ENCODE data around the gene CREB3L1.

The CREB3L1 gene

DNA sequence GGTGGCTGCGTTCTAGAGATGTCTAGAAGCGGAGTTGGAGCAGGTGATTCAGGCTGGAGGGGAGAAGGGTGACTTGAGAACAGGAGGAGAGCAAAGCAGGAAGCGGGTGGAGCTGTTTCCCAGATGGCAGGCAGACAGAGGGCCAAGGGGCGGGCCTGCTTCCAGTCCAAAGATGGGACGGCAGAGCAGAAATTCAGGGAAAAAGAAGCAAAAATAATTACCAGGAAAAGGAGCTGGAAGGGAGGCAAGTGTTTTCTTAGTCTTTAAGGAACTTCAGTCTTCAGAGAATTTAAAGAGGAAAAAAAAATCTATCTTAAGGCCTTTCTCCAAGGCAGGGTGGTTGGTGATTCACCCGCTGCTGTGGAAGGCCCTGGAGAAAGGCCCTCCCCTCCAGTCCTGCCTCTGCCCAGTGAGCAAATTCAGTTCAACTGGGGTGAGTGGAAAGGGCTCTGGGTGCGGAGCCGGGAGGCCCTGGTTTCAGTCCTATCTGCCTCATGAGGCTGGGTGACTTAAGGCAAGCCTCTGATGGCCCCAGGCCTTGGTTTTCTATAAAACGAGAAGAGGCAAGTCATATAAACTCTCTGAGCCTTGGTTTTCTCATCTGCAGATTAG is 4.5 kb upstream of the CREB3L1 start:
- no peak for DNase-seq (ENCODE audit: low read depth)

DNA sequence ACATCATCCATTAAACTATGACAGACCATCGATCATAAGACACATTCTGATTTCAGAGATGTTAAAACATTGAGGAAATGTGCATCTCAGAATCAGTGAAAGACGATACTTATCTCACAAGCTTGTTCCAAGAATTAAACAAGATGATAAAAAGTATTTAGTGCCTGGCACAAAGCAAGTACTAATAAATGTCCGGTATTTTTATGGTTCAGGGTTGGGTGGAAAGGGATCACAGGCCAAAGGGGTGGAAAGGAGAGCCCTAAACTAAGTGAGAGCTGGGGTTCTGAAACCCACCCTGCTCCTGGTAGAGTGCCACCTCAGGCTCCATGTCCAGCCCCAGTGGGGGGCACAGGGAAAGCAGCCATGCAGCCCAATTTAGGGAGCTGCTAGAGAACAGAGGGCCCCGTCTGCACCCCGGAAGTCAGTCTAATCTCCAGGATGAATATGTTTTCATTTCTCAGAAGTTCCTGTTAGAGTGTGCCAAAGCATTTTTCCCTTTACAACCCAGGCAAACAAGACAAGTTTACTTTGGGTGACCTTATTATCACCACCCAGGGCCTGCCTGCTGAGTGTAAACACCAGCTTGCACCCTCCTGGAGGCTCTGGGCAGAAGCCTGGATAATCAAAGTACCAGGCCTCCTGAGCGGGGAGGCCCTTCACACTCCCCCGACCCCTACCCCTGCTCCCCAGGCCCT is 3.8 kb upstream of the CREB3L1 start:
- DNase-seq (ENCODE audit: low read depth) = no peak

DNA sequence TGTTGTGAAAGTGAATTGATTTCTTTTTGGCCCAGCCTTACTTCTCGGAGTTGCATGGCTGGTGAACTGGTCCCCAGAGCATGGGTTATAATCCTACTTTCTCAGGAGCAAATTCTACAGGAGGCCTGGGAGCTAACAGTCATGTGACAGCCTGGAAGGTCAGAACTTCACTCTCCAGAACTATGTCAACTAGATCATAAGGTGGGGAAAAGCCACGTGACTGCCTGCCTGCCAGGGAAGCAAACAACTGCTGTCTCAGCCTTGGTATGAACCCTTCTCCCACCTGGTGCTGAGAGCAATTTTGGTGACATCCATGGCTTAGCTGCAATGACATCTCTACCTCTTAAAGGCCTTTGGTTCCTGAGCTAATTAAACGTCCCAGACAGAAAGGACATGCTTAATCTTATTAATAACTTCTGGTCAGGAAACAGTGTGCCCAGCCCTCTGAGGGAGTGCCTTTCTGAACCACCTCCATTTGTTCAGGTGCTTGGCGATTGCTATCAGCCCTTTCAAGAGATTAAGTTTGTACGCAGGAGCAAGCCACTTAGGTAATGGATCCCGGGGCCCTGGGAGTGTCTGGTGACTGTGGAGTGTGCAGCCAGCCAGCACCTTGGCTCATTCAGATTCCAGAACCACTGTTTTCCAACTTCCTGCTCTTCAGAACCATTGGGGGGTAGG is 1.4 kb upstream of the CREB3L1 start:
- DNase-seq (ENCODE audit: low read depth) = no peak

DNA sequence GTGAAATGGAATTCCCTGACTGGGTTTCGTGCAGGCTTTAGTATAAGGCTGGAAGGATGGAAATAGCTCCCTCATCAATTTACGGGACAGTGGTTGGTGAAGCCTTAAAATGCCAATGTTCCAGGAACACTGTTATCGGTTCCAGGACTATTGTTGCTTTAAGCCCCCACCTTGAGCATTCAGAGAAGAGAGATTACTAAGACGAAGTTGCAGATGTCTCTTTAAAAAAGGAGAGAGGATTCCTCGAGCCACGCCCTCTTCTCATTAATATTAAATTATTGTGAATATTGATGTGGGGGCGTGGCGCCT is 195 bp upstream of the CREB3L1 start:
- no peak for DNase-seq (ENCODE audit: low read depth)

DNA sequence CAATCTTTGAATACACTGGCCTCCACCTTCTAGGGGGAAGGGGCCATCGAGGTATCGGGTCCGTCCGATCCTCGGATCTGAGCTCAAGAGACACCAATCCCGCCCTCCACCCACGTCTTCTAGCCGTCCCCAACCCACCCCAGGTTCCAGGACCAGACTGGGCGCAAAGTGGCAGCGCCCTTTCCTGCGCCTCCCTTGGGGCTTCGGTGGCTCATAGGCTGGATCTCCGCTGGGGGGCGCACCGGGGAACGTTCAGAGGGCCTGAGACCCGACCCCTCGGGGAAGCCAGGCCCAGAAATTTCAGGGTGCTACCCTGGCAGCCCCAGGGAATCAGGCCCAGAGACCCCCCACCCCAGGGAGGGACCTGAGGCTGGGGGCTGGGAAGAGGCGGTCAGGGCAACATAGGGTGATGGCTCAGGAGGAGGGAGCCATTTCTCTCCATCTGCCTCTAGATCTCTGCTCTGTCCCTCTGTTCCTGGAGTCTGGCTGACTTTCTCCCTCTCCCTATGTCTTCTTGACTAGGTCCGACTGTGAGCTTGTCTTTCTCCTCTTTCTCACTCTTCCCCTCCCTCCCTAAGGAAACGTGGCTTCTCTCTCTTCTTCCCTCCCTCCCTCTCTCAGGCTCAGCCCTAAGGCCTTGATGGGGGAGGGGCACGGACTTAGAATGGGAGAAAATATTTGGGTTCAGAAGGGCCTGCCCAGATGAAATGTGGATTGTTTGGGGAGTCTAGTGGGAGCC is 1.1 kb downstream of the CREB3L1 start:
- no peak for DNase-seq (ENCODE audit: low read depth)

DNA sequence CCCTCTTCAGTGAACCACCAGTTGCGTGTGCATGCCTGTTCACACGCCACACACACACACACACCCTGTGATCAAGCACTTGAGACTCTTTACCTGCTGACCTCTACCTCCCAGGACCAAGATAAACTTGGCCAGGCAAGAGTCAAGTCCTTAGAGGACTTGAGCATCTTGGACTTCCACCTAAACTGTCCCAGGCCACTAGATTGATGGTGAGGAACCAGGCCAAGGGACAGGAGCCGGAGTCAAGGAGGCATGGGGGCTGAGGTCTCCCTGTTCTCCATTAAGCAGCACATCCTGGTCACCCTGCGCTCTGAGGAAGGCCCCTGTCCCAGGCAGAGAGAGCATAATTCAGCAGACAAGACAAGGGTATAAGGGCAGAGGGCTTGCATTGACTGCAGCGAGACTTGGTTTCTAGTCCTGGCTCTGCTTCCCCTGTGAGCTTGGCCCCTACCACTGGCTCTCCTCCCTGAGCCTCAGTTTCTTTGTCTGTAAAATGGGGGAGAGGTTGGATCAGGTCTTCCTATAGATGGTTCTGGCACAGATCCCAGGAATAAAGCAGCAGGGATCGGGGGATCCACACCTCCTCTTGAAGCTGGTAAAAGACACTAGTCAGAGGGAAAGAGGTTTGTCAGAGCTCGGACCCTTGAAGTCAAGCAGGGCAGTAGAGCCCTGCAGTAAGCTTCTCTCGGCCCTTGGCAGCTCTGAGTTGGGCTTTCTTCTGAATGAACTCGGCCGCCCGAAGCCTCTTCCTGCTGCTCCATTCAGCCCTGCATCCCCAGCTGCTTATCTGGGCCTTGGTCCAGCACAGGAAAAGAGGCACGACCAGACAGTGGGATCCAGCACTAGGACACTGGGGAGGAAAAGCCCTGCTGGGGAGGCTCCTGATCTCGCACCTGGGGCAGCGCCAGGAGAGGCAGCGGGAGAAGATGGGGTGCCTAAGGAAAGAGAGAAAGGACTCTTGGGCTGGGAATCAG is 2.0 kb downstream of the CREB3L1 start:
- no peak for DNase-seq (ENCODE audit: low read depth)

DNA sequence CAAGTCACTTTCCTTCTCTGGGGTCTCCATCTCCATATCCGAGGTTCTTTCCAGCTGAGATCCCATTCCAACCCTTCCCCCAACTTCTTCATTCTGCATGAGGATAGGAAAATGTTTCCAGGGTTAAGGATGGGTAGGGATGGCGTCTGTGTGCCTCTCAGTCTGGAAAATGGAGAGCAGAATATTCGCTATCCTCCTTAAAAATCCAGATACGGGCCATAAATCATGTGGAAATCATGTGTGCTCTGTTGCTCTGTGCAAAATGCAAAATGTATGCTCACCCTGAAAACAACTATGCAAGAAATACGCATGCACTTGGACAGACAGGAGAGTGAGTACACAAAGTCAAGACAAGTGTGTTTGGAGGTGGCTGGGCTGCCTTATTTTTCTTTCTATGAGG is 3.2 kb downstream of the CREB3L1 start:
- no peak for DNase-seq (ENCODE audit: low read depth)

DNA sequence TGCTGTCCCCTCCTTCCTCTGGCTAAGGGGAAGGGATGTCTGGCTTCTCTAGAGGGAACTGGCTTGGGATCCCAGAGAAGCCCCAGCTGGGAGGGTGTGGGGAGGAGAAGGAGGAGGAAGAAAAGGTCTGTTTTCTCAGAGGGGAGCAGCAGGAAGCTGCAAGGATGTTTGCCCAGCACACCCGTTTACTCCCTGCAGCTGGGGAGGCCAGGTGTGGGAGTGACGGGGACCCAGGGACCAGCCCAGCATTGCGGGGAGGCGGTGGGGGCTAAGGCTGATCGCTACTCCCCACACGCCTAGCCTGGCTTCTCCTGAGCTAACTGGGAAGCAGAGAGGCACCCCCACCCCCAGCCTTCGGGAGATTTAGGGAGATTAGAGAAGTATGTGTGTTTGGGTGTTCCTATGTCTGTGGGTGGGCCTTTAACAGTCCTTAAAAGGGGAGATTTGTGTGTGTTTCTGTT is 3.9 kb downstream of the CREB3L1 start:
- no peak for DNase-seq (ENCODE audit: low read depth)

DNA sequence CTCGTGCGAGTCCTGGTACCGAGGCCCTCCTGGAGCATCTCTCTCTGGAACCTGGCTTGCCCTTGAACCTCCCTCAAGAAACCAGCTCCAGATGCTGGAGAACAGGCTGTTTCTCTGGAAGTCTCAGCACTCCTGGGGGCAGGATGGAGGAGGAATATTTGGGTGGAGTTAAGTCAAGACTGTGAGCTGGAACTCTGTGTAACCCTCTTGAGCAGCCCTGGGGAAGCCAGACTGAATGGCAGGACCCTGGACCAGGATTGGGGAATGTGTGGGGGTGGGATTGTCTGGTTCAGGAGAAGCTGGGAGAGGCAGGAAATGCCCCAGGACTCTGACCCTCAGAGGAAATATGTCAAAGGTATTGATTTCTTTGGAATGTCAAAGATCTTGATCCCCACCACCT is 7.7 kb downstream of the CREB3L1 start:
- no peak for DNase-seq (ENCODE audit: low read depth)

DNA sequence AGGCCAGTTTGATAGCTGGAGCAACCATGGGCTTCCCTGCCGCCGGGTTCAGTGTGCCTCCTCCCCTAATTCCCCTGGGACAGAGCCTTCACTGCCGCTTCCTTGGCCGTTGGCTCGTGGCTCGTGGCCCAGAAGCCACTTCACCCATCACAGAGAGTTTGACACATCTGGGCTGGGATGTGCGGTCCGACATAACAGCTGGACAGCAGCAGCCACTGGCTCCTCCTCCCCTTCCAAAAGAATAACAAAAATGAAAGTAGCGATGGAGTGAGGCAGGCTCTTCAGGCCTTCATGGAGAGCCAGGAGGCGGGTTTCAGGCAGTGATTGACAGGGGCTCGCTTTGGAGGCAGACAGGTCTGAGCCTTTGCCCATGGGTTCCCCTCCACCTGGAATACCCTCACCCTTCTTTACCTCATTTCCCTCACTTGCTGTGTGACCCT is 8.2 kb downstream of the CREB3L1 start:
- no peak for DNase-seq (ENCODE audit: low read depth)

DNA sequence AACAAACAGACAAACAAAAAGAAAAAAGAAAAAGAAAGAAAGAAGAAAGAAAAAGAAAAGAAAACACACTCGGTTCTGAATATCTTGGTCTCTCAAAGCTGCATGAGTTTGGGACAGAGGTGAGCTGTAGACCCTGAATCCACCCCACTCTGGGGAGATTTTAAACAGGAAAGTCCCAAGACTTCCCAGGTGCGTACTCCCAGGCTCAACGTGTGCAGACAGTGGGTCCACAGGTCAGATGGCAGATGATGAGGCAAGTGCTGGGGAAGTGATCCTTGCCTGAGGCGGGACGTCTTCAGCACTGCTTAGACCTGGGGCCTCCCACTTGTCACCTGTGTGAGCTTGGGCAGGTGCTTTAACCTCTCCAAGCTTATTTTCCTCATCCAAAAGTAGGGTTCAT is 9.3 kb downstream of the CREB3L1 start:
- no peak for DNase-seq (ENCODE audit: low read depth)

DNA sequence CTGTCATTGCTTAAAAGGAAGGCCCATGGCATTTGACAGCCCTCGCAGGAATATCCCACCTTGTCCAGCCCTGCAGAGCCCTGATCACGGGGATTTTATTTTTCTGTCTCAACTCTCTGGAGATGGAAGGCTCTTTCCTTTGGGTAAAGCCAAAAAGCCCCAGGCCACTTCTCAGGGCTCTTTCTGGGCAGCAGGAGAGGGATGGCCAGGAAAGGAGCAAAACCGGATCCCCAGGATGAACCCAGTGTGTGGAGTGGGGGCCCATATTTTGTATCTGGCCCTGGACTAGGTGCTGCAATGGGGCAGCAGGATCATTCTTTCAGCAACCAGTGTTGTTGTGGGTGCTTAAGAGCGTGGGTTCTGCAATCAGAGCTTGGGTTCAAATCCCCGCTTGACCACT is 11.0 kb downstream of the CREB3L1 start:
- DNase-seq (ENCODE audit: low read depth) = no peak

DNA sequence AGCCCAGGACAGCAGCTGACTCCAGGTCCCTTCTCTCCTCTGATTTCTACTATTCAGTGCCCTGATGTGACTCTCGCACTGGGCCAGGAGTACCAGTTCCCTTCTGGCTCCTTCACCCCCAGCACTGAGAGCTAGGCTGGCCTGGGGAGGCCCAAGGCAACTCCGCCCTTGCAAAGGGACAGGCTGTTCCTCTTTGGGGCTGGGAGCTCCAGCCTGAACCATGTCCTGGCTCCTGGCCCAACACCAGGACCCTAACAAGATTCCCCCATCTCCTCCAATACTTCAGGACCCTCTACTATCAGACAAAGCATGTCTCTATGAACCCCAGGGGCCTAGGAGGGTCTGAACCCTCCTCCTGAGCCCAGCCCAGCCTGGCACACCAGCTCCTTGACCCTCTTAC is 12.5 kb downstream of the CREB3L1 start:
- DNase-seq (ENCODE audit: low read depth) = no peak

DNA sequence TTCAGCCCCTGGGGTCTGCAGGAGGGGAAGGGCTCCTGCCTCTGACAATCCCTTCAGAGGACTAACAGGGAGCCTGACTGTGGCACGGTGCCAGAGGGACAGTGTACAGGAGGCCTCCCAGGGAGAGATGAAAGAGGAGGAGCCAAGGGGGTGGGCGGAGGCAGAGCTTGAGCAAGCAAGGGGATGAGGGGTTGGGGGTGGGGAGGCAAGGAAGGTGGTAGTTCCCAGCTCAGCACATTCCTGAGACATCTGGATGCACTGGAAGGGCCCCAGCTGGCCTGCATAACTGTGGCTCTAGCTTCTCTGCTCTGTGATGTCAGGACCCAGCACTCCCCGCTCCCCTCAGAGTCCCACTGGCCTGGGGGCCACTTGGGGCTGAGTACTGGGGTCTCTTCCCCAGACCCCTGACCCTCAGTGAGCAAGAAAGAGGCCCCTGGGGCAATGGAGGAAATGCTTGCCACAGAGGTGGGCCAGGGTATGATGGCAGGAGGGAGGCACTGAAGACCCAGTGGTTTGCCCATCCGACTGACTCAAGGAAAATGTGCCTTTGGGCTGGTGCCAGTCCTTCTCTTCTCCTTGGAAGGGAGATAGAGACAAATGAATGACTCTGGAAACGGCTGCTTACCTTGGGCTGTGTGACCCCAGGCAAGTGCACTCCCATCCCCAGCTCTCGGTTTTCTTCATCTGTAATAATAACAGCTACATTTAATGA is 13.3 kb downstream of the CREB3L1 start:
- DNase-seq (ENCODE audit: low read depth) = no peak

DNA sequence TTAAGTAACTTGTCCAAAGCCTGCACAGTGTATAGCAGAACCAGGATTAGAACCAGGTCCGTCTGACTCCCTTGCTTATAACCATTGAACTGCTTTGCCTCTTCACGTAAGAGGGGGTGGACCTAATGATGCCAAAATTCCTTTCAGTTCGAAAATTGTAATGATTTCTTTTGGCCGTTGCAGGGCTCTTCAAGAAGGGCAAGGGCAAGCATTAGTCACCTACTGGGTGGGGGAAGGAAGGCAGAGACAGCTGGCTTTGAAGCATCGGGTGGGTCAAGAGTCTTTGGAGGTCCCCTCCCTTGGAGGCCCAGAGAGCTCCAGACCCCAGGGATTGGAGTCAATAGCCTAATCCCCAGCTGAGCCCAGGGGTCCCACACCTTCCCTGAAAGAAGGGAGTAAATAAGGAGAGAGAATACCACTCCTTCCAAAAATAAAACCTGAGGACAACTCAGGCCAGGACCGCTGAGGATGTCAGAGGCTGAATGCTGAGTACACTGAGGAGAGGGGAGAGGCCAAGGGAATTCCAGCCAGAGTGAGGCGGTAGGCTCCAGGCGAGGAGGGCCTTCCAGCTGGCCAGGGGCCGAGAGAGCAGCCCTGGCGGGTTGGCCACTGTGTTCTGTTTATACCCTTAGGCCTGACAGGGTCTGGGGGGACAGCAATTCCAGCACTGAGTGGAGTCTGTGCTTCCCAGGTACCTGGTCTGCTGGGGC is 14.1 kb downstream of the CREB3L1 start:
- DNase-seq (ENCODE audit: low read depth) = no peak

DNA sequence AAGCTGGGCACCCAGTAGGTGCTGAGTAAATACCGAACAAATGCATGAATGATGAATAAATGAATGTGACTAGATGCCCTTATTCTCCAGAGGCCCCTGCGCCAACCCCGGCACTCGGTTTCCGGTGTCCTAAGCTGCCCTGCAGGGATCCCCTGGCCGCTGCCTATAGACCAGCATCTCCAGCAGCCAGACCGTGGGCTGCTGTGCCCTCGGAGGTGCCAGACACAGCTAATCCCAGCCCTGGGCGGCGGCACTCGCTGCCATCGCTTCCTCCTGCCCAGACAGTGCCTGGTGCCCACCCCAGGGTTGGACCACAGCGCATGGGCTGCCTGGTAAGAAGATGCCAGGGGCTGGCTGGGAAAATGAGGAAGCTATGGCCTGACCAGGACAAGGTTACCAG is 15.6 kb downstream of the CREB3L1 start:
- DNase-seq (ENCODE audit: low read depth) = no peak

DNA sequence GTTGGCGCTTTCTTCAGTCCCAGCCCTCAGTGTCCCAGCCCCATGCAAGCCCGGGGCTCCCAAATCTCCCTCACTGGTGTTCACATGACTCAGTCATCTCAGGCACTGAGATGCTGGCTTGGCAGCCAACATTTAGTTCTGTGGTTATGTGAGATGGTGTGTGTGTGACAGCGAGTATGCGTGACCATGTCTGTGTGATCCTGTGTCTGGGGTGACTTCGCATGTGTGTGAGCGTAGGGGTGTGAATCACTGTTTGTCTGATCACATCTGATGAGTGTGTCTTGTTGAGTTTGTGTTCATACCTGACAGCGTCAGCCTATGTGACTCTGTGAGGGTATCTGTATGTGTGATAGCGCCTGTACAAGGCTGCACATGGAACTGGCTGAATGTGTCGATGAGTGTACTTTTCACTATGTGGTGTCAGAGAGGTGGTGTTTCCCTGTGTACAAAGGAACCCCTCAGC is 16.2 kb downstream of the CREB3L1 start:
- no peak for DNase-seq (ENCODE audit: low read depth)

DNA sequence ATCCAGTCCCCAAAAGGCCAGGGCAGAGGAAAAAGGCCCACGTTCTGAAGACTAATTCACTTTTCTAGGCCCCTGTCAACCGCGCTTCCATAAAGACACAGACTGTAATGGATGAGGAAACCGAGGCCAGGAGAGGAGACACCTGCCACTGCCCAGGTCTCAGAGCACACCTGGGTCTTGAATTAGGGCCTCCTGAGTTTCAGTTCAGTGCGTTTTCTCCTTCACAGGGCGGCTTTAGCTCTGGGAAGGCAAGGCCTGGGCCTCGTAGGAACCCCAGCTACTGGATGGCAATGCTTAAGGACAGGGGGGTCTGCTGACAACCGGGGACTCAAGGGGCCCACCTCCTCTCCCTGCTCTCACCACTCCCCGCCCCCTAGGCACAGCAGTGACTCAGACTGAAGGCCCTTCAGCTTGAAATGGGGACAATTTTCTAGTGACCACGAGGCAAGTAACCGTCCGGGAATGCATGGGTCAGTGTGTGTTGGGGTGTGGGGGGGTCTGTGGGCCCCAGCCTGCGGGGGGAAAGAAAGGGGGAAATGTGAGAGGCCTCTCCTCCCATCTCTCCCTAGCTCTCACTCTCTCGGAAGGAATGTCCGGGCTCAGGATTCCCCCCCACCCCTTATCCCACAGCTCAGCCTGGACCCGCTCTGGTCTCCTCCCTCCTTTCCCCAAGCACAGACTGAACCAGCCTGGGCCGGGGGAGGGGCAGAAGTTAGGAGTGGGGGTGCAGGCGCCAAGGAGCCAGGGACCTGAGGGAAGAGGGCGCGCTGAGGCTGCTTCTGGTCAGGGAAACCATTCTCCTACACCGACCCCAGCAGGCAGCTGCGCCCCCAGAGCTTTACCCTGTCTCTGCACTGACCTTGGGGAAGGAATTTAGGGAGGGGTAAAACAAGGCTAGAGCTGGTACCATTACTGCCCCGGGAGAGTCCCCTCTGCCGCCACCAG is 17.2 kb downstream of the CREB3L1 start:
- DNase-seq (ENCODE audit: low read depth) = no peak

Data from CMK (cell line).